MM.1S (cell line): Measurements from ENCODE around the gene RNF152.

ENCODE experiments used
- CTCF ChIP-seq: fragments of 300-600 bp; sonication (generic); IDR thresholded peaks from 2 replicates; pipeline ENCODE4 v1.5.1; 2016; ENCODE audit warnings: antibody characterized with exemption, low read length, mixed read lengths
- EZH2 ChIP-seq: fragments of 300-600 bp; sonication (generic); optimal IDR thresholded peaks from 2 replicates; pipeline ENCODE3; 2017; ENCODE audit warnings: low read depth, mild to moderate bottlenecking, antibody characterized with exemption, low read length, mixed read lengths
- EZH2phosphoT487 ChIP-seq: fragments of 300-600 bp; sonication (generic); IDR thresholded peaks from 2 replicates; pipeline ENCODE4 v1.6.1; 2018; ENCODE audit warnings: antibody characterized with exemption, low read length

GRCh38 chr18:61808286-61808685 lies 84.5 kb downstream of the RNF152 start:
- no peak for TF ChIP-seq CTCF
- no peak for TF ChIP-seq EZH2phosphoT487
- no peak for TF ChIP-seq EZH2
